GM19193 (cell line): Measurements from ENCODE around the gene RPS29.
A peak's percentile ranks its signal among the peaks of the same experiment; 100 is the strongest.

Source experiments
- POLR2A ChIP-seq: IDR thresholded peaks from 4 replicates; pipeline ENCODE4 v1.6.1; 2011; ENCODE audit not compliant: insufficient read depth, insufficient read length; ENCODE audit errors: extremely low read depth

The RPS29 gene

DNA sequence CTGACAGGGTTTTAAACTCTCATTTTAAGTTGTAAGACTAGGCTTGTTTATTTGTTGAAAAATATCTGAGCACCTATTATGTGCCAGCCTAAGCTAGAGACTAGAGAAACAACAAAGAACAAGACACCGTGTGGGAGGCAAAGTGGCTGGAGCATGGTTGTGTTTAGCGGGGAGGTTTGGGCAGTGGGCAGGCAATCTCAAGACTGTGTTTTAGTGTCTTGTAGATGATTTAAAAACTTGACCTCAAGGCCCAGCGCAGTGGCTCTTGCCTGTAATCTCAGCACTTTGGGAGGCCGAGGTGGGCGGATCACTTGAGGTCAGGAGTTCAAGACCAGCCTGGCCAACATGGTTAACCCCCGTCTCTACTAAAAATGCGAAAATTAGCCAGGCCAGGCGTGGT, 26.5 kb upstream of the RPS29 start:
- TF ChIP-seq POLR2A = no peak

DNA sequence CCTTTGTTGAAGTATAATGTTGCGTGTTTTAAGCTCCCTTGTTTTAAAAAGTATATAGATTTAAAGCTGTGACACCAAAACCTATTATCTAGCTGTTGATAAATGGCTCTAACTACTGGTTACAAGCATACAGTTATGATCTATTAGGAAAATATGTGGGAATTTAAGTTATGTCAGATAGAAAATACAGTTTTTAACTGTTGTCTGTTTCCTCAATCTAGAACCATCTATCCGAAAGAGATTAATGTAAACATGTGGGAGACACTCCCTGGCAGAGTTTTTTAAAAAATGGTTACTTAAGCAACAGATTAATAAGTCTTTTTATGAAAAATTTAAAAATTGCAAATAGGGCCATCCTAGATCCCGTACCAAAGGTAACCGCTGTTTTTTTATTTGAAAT, 26.1 kb upstream of the RPS29 start:
- no peak for TF ChIP-seq POLR2A

GRCh38 chr14:49607583-49607982, 21.4 kb upstream of the RPS29 start:
- no peak for TF ChIP-seq POLR2A

DNA sequence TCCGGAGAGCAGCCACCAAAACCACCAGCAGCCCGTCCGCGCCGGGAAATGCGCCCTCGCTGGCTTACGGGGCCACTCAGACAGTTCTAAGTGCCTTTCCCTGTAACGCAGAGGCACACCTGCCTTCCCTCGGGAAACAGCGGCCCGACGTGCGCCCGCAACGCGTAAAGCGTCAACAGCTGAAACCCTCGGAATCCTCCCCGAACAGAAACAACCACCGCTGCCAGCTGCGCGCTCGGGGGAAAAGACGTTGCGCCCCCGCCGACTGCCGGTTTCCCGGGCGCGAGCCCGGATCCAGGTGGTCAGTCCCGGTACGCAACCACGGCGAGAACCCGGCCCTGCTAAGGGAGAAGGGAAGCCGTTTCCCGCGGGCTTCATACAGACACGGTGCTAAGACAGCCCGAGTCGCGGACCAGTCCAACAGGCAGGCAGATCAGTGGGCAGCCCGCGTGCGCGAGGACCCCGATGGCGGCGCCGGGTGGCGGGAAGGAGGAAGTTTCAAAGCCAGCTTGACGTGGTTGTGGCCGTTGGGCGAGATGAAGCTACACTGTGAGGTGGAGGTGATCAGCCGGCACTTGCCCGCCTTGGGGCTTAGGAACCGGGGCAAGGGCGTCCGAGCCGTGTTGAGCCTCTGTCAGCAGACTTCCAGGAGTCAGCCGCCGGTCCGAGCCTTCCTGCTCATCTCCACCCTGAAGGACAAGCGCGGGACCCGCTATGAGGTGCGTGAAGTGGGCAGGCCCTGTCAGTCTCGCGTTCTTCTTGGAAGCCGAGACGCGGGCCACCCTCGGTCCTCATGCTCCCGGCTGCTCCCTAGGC, 12.5 kb upstream of the RPS29 start, which contains the start of gene LRR1:
TSS of gene LRR1 (plus strand) at position 456 of the 816 bp plus-strand sequence. CDS start at position 537, 81 bp downstream.
- TF ChIP-seq POLR2A = peak; percentile 89

DNA sequence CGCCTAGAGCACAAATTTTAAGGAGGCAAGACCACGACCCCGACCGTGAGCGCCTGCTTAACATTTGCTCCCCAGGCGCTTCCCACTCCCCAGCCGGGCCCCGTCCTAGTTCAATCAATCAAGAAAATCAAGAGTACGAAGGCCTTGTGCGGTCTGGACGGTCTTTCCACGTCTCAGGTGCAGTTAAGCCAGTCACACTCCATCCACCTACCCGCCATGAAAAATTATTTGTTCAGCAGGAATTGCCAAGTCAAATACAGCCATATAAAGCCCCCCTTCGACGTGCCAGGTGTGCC, 12.0 kb upstream of the RPS29 start:
- TF ChIP-seq POLR2A = no peak

DNA sequence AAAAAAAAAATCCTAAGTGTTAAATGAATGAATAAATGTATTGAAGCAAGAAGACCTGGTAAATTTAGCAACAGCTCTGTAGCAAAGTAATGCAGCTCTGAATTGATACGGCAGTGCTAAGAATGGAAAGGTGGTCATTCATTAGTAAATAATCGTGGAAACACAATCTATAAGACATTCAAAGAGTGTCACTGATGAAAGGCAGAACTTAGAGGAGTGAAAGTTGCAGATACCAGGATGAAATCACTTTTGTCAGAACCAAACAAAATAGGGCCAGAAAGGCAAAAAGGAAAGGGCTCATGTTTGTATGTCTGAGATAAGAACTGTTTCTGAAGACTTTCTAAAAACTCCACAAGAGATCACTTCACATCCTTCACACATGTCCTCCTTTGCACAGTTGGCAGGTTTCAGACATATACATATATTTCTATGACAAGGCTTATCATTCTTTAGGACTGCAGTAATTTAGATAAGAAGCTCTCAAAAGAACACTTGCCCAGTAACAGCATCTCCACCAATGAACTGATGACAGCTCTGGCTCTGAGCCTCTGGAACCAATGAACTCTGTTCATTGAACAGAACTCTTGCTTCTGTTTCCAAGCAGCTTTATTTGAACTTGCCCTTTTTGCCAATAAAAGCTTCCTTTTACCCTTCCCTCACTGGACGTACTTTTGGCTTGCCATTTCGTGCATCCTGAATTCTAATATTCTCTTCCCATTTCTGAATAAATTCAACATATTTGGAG, 8.3 kb upstream of the RPS29 start:
- TF ChIP-seq POLR2A = no peak

DNA sequence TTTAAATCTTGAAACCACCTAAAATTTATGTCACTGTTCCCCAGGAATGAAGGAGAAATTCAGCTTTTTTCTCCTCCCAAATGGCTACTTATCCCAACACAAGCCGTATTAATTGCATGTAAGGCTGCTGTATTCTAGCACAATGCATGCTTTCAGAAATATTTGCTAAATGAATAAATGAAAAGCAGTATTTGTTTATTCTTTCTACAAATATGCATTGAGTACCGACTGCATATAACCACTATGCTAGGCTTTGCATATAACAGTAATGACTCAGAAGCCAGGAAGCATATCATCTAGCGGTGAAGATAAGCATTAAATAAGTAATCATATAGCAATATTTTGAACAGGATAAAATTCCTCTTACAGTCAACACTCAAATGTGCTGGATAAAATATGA, 6.8 kb upstream of the RPS29 start:
- no peak for TF ChIP-seq POLR2A

GRCh38 chr14:49589387-49589786, 3.2 kb upstream of the RPS29 start:
- no peak for TF ChIP-seq POLR2A

GRCh38 chr14:49586673-49587460, 687 bp upstream of the RPS29 start:
- no peak for TF ChIP-seq POLR2A

- peak; percentile 24 for TF ChIP-seq POLR2A
Observed at GRCh38 chr14:49584981-49585640, 1.1 kb downstream of the RPS29 start.

GRCh38 chr14:49584058-49584457, 2.1 kb downstream of the RPS29 start:
- TF ChIP-seq POLR2A = peak; percentile 27

- no peak for TF ChIP-seq POLR2A
Observed at GRCh38 chr14:49583629-49584028, 2.6 kb downstream of the RPS29 start.

DNA sequence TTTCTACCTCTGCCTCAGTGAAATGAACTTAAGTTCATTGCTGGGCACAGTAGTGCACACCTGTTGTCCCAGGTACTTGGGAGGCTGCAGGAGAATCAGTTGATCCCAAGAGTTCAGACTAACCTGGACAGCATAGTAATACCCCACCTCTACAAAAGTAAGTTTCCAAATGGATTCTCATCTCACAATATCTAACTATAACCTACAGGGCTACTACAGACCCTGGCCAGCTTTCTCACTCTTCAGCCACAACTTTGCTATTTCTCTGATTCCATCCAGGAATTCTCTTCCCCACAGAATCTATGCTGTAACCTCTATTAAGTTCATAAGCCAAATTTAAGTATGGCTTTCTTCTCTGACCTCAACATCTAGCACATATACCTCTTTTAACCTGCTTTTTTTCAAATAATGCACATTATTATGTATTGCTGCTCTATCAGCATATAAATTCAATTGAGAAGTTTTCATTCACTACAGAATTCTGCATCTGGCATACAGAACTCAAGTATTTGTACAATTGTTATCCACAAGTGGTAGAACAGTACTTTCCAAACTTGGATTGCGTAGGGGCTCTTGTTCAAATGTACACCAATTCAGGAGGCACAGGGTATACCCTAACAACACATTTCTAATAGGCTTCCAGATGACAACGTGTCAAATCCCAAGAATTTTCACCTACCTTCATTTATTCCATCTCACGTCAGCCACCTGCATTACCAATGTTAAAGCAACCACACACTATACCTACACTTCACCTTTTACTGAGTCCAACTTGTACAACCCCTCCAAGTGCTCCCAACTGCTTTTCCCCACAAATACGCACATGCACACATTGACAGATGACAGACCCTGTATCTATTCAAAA, 3.8 kb downstream of the RPS29 start:
- no peak for TF ChIP-seq POLR2A
